ENCODE results near the gene SLC22A6.

The SLC22A6 gene, protein sequence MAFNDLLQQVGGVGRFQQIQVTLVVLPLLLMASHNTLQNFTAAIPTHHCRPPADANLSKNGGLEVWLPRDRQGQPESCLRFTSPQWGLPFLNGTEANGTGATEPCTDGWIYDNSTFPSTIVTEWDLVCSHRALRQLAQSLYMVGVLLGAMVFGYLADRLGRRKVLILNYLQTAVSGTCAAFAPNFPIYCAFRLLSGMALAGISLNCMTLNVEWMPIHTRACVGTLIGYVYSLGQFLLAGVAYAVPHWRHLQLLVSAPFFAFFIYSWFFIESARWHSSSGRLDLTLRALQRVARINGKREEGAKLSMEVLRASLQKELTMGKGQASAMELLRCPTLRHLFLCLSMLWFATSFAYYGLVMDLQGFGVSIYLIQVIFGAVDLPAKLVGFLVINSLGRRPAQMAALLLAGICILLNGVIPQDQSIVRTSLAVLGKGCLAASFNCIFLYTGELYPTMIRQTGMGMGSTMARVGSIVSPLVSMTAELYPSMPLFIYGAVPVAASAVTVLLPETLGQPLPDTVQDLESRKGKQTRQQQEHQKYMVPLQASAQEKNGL

DNA sequence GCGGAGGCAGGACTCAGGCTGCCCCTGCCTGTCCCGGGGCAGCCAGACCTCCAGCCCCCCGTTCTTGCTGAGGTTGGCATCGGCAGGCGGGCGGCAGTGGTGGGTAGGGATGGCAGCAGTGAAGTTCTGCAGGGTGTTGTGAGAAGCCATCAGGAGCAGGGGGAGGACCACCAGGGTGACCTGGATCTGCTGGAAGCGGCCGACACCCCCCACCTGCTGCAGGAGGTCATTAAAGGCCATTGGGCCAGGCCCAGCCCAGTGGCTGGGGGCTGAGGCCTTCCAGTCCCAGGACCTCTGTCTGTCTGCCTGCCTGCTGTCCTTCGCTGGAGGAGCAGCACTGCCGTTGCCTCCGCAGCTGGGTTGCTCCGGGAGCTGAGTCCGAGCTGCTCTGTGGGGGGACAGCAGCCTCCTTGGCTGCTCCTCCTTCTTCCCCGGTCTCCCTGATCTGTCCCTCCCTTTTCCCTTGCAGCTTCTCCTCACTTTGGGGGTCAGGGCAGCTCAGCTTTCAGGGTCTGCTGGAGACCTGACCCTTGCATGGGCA, at the start of gene SLC22A6:
SLC22A6 (minus strand) TSS at position 517 of the 541 bp plus-strand sequence; CDS start at position 240, 277 bp downstream.
- Histone ChIP-seq H3K9ac (ENCODE audit: insufficient read length) (no peak within 1 kb of the TSS), H3K9me3 (ENCODE audit: low read depth, low read length) (no peaks in the 10 kb centered on the region), H3K36me3 (ENCODE audit: insufficient read depth, low read length) (no peaks in the 10 kb centered on the region), H3K27ac (no peak within 1 kb of the TSS), H3K4me3 (no peak within 1 kb of the TSS)
- TF ChIP-seq EZH2 (IDR thresholded peaks at IDR 0.05) (no peak), POLR2AphosphoS5 (IDR thresholded peaks at IDR 0.05; ENCODE audit: borderline replicate concordance, low read depth, low read length) (no peak), FOXP2 (optimal IDR thresholded peaks at IDR 0.05; ENCODE audit: control extremely low read depth, extremely low read length, insufficient read depth) (no peak)
- DNase-seq (ENCODE audit: low read depth, low spot score) = no peak

DNA sequence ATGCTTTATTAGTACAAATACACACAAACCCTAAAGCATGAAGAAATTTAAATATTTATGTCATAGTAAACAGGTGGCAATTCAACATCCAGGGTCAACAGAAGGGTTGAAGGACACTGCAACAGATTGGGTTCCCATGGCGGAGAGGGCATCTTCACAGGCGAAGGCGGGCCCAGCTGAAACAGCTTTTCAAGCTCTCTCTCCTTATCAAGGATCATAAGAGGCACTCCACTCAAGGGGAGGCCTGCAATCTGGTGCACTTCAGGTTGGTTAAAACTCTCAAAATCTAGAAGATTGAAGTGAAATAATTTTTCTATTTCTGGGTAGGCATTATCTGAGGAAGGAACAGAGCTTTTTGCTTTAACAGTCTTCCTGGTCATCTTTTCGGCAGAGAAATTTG, 47.7 kb upstream of the SLC22A6 start:
- no peak for DNase-seq (ENCODE audit: low read depth, low spot score)
- no peak overlapping the region for H3K4me3 ChIP-seq
- H3K36me3 ChIP-seq (ENCODE audit: insufficient read depth, low read length) = no peaks in the 10 kb centered on the region
- no peak overlapping the region for H3K9ac ChIP-seq (ENCODE audit: insufficient read length)
- no peaks in the 10 kb centered on the region for H3K9me3 ChIP-seq (ENCODE audit: low read depth, low read length)
- no peak overlapping the region for H3K27ac ChIP-seq
- no peak for TF ChIP-seq EZH2 (IDR thresholded peaks at IDR 0.05)
- no peak for TF ChIP-seq POLR2AphosphoS5 (IDR thresholded peaks at IDR 0.05; ENCODE audit: borderline replicate concordance, low read depth, low read length)
- TF ChIP-seq FOXP2 (optimal IDR thresholded peaks at IDR 0.05; ENCODE audit: control extremely low read depth, extremely low read length, insufficient read depth) = no peak

DNA sequence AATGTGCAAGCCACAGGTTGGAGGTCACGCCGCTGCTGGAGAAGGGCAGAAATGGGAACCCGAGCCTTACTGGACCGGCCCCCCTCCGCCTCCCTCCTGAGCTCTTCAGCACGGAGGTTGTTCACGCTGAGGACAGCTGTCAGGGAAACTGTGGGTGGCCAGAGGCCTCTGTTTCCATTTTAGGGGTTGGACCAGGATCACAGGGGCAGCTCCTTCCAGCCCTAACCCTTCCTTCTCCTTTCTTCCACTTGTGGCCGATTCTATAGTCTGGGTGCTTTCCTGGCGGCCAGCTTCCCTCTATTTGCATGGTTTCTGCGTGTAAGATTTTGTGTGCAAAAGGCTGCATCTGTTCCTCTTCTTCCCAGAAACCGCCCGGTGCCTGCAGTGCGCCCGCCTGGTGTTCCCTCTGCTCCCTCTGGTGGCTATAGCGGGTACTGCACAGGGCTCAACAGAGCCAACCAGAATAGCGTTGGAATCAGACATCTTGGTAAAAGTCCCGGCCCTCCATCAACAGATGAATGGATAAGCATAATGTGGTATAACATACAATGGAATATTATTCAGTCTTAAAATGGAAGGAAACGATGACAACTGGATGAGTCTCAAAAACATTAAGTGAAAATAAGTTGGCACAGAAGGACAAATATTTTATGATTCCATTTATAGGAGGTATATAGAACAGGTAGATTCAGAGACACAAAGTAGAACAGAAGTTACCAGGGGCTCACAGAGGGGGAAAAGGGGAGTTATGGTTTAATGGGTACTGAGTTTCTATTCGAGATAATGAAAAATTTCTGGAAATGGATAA, 39.3 kb upstream of the SLC22A6 start:
- Histone ChIP-seq H3K36me3 (ENCODE audit: insufficient read depth, low read length) (no peaks in the 10 kb centered on the region), H3K27ac (no peak overlapping the region), H3K9ac (ENCODE audit: insufficient read length) (no peak overlapping the region), H3K4me3 (no peak overlapping the region), H3K9me3 (ENCODE audit: low read depth, low read length) (no peaks in the 10 kb centered on the region)
- no peak for TF ChIP-seq EZH2 (IDR thresholded peaks at IDR 0.05)
- no peak for TF ChIP-seq FOXP2 (optimal IDR thresholded peaks at IDR 0.05; ENCODE audit: control extremely low read depth, extremely low read length, insufficient read depth)
- TF ChIP-seq POLR2AphosphoS5 (IDR thresholded peaks at IDR 0.05; ENCODE audit: borderline replicate concordance, low read depth, low read length) = no peak
- DNase-seq (ENCODE audit: low read depth, low spot score) = peak; percentile 35

DNA sequence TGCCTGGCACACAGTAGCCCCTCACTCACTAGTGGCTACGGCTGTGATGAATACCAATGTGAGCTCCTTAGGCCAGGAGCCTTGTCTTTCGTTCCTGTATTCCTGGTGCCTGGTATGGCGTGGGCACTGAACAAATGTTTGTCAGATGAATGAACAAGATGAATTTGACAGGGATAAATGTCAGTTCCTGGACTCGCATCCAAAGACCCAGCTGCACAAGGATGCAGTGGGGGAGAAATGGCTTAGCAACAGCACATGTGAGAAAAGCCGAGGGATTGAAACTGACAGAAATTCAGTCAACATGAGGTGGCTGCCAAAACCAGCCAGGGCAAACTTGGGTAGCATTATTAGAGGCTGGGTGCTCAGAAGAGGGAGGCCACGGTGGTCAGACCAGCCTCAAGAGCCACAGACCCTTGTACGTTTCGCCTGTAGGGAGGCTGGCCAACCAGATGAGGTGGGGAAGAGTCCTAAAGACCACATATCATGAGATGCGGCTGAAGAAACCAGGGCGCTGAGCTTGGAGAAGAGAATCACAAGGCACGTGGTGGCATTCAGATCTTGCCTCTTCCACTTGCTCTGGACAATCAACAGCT, 38.6 kb upstream of the SLC22A6 start:
- H3K4me3 ChIP-seq = no peak overlapping the region
- no peaks in the 10 kb centered on the region for H3K36me3 ChIP-seq (ENCODE audit: insufficient read depth, low read length)
- H3K27ac ChIP-seq = no peak overlapping the region
- no peak overlapping the region for H3K9ac ChIP-seq (ENCODE audit: insufficient read length)
- DNase-seq (ENCODE audit: low read depth, low spot score) = no peak
- no peaks in the 10 kb centered on the region for H3K9me3 ChIP-seq (ENCODE audit: low read depth, low read length)
- TF ChIP-seq POLR2AphosphoS5 (IDR thresholded peaks at IDR 0.05; ENCODE audit: borderline replicate concordance, low read depth, low read length) (no peak), FOXP2 (optimal IDR thresholded peaks at IDR 0.05; ENCODE audit: control extremely low read depth, extremely low read length, insufficient read depth) (no peak), EZH2 (IDR thresholded peaks at IDR 0.05) (no peak)

DNA sequence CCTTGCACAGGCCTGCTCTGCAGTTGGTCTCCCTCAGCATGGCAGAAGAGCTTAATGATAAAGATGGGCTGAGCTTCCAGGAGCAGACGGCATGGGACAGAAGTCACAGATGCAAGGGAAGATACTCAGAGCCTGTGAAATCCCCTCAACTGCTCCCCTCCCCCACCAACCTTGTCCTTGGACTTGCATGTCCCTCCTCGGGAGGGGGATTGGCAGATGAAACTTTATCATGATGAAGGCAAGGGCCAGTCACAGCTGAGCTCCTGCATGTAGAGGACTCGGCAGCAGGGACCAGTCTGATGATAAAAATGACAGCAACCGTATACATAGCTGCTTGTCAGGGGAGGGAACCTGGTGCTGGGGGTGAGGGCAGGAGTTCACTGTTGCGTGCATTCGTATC, 37.7 kb upstream of the SLC22A6 start:
- no peak for DNase-seq (ENCODE audit: low read depth, low spot score)
- no peak overlapping the region for H3K27ac ChIP-seq

DNA sequence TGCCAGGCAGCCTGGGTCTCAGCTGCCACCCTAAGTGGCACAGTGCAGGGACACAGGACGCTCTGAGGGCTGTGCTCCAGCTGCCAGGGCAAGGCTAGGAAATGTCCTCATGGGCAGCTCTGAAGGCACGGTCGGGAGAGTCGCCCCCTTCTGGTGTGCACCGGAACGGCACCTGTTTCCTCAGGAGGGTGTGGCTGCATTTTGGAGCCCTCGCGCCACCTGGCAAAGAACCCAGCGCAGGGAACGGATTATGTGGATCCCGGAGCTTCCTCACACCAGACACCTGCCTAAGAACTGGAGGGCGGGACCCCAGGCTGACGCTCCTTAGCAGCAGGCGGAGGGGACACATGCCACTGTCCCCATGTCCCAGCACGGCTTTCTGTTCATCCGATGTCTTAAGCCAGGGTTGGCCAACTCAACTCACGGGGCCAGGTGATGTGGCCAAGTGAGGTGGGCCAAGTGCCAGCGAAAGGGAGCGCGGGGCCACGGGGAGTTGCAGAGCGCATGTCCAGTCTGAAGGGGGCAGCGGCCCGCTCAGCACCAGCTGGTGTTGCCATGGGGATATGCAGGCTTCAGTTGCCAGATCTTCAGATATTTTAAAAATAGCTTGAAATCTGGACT, 36.0 kb upstream of the SLC22A6 start:
- no peak for DNase-seq (ENCODE audit: low read depth, low spot score)

More for the DNA sequence above, 37.7 kb upstream of the SLC22A6 start:
- no peak overlapping the region for H3K4me3 ChIP-seq
- TF ChIP-seq EZH2 (IDR thresholded peaks at IDR 0.05) (no peak), FOXP2 (optimal IDR thresholded peaks at IDR 0.05; ENCODE audit: control extremely low read depth, extremely low read length, insufficient read depth) (no peak), POLR2AphosphoS5 (IDR thresholded peaks at IDR 0.05; ENCODE audit: borderline replicate concordance, low read depth, low read length) (no peak)
- H3K9me3 ChIP-seq (ENCODE audit: low read depth, low read length) = no peaks in the 10 kb centered on the region
- no peaks in the 10 kb centered on the region for H3K36me3 ChIP-seq (ENCODE audit: insufficient read depth, low read length)
- no peak overlapping the region for H3K9ac ChIP-seq (ENCODE audit: insufficient read length)

DNA sequence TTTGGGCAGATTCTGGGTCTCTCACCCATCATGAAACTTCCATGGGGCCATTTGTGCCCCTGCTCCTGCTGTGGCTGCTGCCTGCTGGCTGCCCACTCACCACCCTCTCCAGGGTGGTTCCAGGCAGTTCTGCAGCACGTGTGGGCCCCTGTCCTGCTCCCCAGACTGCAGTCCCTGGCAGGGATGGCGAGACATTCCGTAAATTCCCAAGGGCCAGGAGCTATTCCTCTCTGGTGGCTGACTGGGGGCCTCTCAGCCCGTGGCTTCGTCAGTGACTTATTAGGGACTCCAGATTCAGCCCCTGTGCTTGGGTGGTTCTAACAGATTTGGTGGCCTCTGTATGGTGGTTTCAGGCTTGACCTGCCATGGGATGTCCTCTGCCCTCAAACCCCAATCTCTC, 34.7 kb upstream of the SLC22A6 start:
- Histone ChIP-seq H3K36me3 (ENCODE audit: insufficient read depth, low read length) (no peaks in the 10 kb centered on the region), H3K27ac (no peak overlapping the region), H3K9ac (ENCODE audit: insufficient read length) (no peak overlapping the region), H3K4me3 (no peak overlapping the region), H3K9me3 (ENCODE audit: low read depth, low read length) (no peaks in the 10 kb centered on the region)
- no peak for TF ChIP-seq POLR2AphosphoS5 (IDR thresholded peaks at IDR 0.05; ENCODE audit: borderline replicate concordance, low read depth, low read length)
- no peak for TF ChIP-seq FOXP2 (optimal IDR thresholded peaks at IDR 0.05; ENCODE audit: control extremely low read depth, extremely low read length, insufficient read depth)
- no peak for TF ChIP-seq EZH2 (IDR thresholded peaks at IDR 0.05)
- no peak for DNase-seq (ENCODE audit: low read depth, low spot score)

More for the DNA sequence above, 36.0 kb upstream of the SLC22A6 start:
- Histone ChIP-seq H3K9ac (ENCODE audit: insufficient read length) (no peak overlapping the region), H3K27ac (no peak overlapping the region), H3K9me3 (ENCODE audit: low read depth, low read length) (no peaks in the 10 kb centered on the region), H3K4me3 (no peak overlapping the region), H3K36me3 (ENCODE audit: insufficient read depth, low read length) (no peaks in the 10 kb centered on the region)
- TF ChIP-seq EZH2 (IDR thresholded peaks at IDR 0.05) = no peak

All from SK-N-MC (cell line).